Measurements from ENCODE around the gene SYT7. TPM values are rescaled to one million over a fixed set of nuclear protein-coding genes. Genes with fewer than 3 reads are reported as not detected.

SYT7 gene
- total RNA-seq, 1 experiment from 2014 or later = 0.69 TPM

- DNase-seq (ENCODE audit: low read depth, low spot score) = no peak
- in situ Hi-C loops (cut with HindIII; ENCODE audit: low pct_unique_long_range_greater_than_20kb, low sequenced_read_pairs) = no loop called here
These were observed 11.2 kb downstream of the SYT7 start for GRCh38 chr11:61569701-61570100.

GRCh38 chr11:61569018-61569417, 11.9 kb downstream of the SYT7 start:
- DNase-seq (ENCODE audit: low read depth, low spot score) = no peak
- in situ Hi-C loops (cut with HindIII; ENCODE audit: low pct_unique_long_range_greater_than_20kb, low sequenced_read_pairs) = no loop called here

- peak; percentile 75 for DNase-seq (ENCODE audit: low read depth, low spot score)
- in situ Hi-C loops (cut with HindIII; ENCODE audit: low pct_unique_long_range_greater_than_20kb, low sequenced_read_pairs) = no loop called here
These were observed 13.4 kb downstream of the SYT7 start for GRCh38 chr11:61567286-61568061.

GRCh38 chr11:61564936-61565696, 15.8 kb downstream of the SYT7 start:
- in situ Hi-C loops (cut with HindIII; ENCODE audit: low pct_unique_long_range_greater_than_20kb, low sequenced_read_pairs) = no loop called here
- DNase-seq (ENCODE audit: low read depth, low spot score) = no peak

- DNase-seq (ENCODE audit: low read depth, low spot score) = no peak
- in situ Hi-C loops (cut with HindIII; ENCODE audit: low pct_unique_long_range_greater_than_20kb, low sequenced_read_pairs) = no loop called here
These were observed 20.1 kb downstream of the SYT7 start for GRCh38 chr11:61560751-61561150.

- DNase-seq (ENCODE audit: low read depth, low spot score) = no peak
- in situ Hi-C loops (cut with HindIII; ENCODE audit: low pct_unique_long_range_greater_than_20kb, low sequenced_read_pairs) = no loop called here
These were observed 24.3 kb downstream of the SYT7 start for GRCh38 chr11:61556621-61557020.

GRCh38 chr11:61555978-61556377, 24.9 kb downstream of the SYT7 start:
- DNase-seq (ENCODE audit: low read depth, low spot score) = no peak
- in situ Hi-C loops (cut with HindIII; ENCODE audit: low pct_unique_long_range_greater_than_20kb, low sequenced_read_pairs) = no loop called here

- DNase-seq (ENCODE audit: low read depth, low spot score) = no peak
- in situ Hi-C loops (cut with HindIII; ENCODE audit: low pct_unique_long_range_greater_than_20kb, low sequenced_read_pairs) = no loop called here
These were observed 25.6 kb downstream of the SYT7 start for GRCh38 chr11:61555051-61555969.

GRCh38 chr11:61554172-61554988, 26.5 kb downstream of the SYT7 start:
- no peak for DNase-seq (ENCODE audit: low read depth, low spot score)
- in situ Hi-C loops (cut with HindIII; ENCODE audit: low pct_unique_long_range_greater_than_20kb, low sequenced_read_pairs) = no loop called here

GRCh38 chr11:61553373-61554171, 27.3 kb downstream of the SYT7 start:
- DNase-seq (ENCODE audit: low read depth, low spot score) = no peak

GRCh38 chr11:61552108-61552635, 28.7 kb downstream of the SYT7 start:
- DNase-seq (ENCODE audit: low read depth, low spot score) = no peak
- in situ Hi-C loops (cut with HindIII; ENCODE audit: low pct_unique_long_range_greater_than_20kb, low sequenced_read_pairs) = no loop called here

More at GRCh38 chr11:61553373-61554171, 27.3 kb downstream of the SYT7 start:
- in situ Hi-C loops (cut with HindIII; ENCODE audit: low pct_unique_long_range_greater_than_20kb, low sequenced_read_pairs) = no loop called here

- in situ Hi-C loops (cut with HindIII; ENCODE audit: low pct_unique_long_range_greater_than_20kb, low sequenced_read_pairs) = no loop called here
- DNase-seq (ENCODE audit: low read depth, low spot score) = peak; percentile 3
These were observed 29.2 kb downstream of the SYT7 start for GRCh38 chr11:61551634-61552033.

GRCh38 chr11:61550665-61551227, 30.1 kb downstream of the SYT7 start:
- no peak for DNase-seq (ENCODE audit: low read depth, low spot score)
- in situ Hi-C loops (cut with HindIII; ENCODE audit: low pct_unique_long_range_greater_than_20kb, low sequenced_read_pairs) = no loop called here

GRCh38 chr11:61549662-61550568, 31.0 kb downstream of the SYT7 start:
- DNase-seq (ENCODE audit: low read depth, low spot score) = no peak
- in situ Hi-C loops (cut with HindIII; ENCODE audit: low pct_unique_long_range_greater_than_20kb, low sequenced_read_pairs) = no loop called here

GRCh38 chr11:61549177-61549576, 31.7 kb downstream of the SYT7 start:
- in situ Hi-C loops (cut with HindIII; ENCODE audit: low pct_unique_long_range_greater_than_20kb, low sequenced_read_pairs) = no loop called here
- DNase-seq (ENCODE audit: low read depth, low spot score) = no peak

Measured in SK-MEL-5 (cell line).